HTR-8/SVneo (cell line): ENCODE data around the gene ADD1.

Source experiments
- DNase-seq: peaks from one replicate; pipeline ENCODE4 v3.0.0; 2011; ENCODE audit warnings: low spot score, mixed read lengths; ENCODE audit not compliant: insufficient read length
- FAIRE-seq: peaks from 2 replicates; lab custom pipeline; 2011; peaks lifted over from hg19 to GRCh38; lab: Jason Lieb, UNC

Gene ADD1

GRCh38 chr4:2855584-2855983 lies 11.9 kb downstream of the ADD1 start:
- FAIRE-seq: no peak

GRCh38 chr4:2856266-2856665 lies 12.6 kb downstream of the ADD1 start:
- FAIRE-seq (no peak), DNase-seq (no peak)

More at GRCh38 chr4:2855584-2855983, 11.9 kb downstream of the ADD1 start:
- no peak for DNase-seq

- DNase-seq (no peak), FAIRE-seq (no peak)
Measured at GRCh38 chr4:2857349-2857927, 13.8 kb downstream of the ADD1 start.

GRCh38 chr4:2858451-2859217 lies 15.0 kb downstream of the ADD1 start:
- FAIRE-seq: no peak
- DNase-seq: no peak

GRCh38 chr4:2859514-2859913 lies 15.9 kb downstream of the ADD1 start:
- DNase-seq (no peak), FAIRE-seq (no peak)

GRCh38 chr4:2860391-2861348 lies 17.0 kb downstream of the ADD1 start:
- FAIRE-seq: no peak
- peak; percentile 31 for DNase-seq

GRCh38 chr4:2861631-2862436 lies 18.2 kb downstream of the ADD1 start:
- DNase-seq (no peak), FAIRE-seq (no peak)

- no peak for FAIRE-seq
Measured at GRCh38 chr4:2862528-2862927, 18.9 kb downstream of the ADD1 start.

GRCh38 chr4:2863649-2864048 lies 20.0 kb downstream of the ADD1 start:
- DNase-seq: no peak

More at GRCh38 chr4:2862528-2862927, 18.9 kb downstream of the ADD1 start:
- DNase-seq: peak; percentile 39

GRCh38 chr4:2865196-2865780 lies 21.6 kb downstream of the ADD1 start:
- DNase-seq (no peak), FAIRE-seq (no peak)

More at GRCh38 chr4:2863649-2864048, 20.0 kb downstream of the ADD1 start:
- FAIRE-seq: no peak

GRCh38 chr4:2866160-2866861 lies 22.7 kb downstream of the ADD1 start:
- no peak for DNase-seq
- no peak for FAIRE-seq

GRCh38 chr4:2866891-2867290 lies 23.2 kb downstream of the ADD1 start:
- FAIRE-seq: no peak
- DNase-seq: no peak

GRCh38 chr4:2867758-2868491 lies 24.3 kb downstream of the ADD1 start:
- no peak for DNase-seq
- no peak for FAIRE-seq

- DNase-seq (no peak), FAIRE-seq (no peak)
Measured at GRCh38 chr4:2868877-2869487, 25.3 kb downstream of the ADD1 start.

- DNase-seq (no peak), FAIRE-seq (no peak)
Measured at GRCh38 chr4:2869659-2870058, 26.0 kb downstream of the ADD1 start.

GRCh38 chr4:2870082-2870481 lies 26.4 kb downstream of the ADD1 start:
- DNase-seq (no peak), FAIRE-seq (no peak)

GRCh38 chr4:2871466-2871865 lies 27.8 kb downstream of the ADD1 start:
- DNase-seq: no peak

GRCh38 chr4:2871911-2872310 lies 28.3 kb downstream of the ADD1 start:
- DNase-seq (no peak), FAIRE-seq (no peak)

More at GRCh38 chr4:2871466-2871865, 27.8 kb downstream of the ADD1 start:
- no peak for FAIRE-seq
